ENCODE measurements around the gene SYT11.
A peak's percentile ranks its signal among the peaks of the same experiment; 100 is the strongest.
"Not testable (repeated sequence)": the region's sequence is repeated elsewhere in the genome, so short reads cannot be mapped to it uniquely, and the experiment has no call there.

The SYT11 gene, protein sequence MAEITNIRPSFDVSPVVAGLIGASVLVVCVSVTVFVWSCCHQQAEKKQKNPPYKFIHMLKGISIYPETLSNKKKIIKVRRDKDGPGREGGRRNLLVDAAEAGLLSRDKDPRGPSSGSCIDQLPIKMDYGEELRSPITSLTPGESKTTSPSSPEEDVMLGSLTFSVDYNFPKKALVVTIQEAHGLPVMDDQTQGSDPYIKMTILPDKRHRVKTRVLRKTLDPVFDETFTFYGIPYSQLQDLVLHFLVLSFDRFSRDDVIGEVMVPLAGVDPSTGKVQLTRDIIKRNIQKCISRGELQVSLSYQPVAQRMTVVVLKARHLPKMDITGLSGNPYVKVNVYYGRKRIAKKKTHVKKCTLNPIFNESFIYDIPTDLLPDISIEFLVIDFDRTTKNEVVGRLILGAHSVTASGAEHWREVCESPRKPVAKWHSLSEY

DNA sequence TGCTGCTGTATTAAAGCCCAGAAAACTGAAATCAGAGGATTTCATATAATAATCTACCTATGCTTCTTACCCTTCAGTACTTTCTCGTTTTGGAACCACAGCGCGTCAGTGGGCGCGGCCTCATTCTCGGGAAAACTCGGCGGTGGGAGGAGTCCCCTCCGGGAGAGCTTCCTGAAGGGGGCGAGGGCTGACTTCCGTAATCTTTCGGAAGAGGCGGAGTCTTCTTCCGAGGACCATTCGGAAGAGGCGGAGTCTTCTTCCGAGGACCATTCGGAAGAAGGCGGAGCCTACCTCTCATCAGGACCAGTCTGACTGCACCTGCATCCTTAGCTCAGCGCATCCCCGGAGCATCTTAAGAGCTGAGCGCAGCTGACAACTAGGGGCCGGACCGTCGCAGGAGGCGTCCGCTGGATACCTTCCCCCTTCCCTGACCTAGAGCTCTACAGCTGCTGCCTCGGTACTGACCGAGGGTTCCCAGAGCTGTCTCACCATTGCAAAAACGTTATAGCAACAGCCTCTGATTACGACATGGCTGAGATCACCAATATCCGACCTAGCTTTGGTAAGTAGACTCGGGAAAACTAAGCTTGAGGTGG lies at the start of gene SYT11:
Gene SYT11 (plus strand): TSS at position 334 of the 596 bp plus-strand sequence. CDS start 195 bp downstream, at position 529.
- DNase-seq: peak; percentile 94

DNA sequence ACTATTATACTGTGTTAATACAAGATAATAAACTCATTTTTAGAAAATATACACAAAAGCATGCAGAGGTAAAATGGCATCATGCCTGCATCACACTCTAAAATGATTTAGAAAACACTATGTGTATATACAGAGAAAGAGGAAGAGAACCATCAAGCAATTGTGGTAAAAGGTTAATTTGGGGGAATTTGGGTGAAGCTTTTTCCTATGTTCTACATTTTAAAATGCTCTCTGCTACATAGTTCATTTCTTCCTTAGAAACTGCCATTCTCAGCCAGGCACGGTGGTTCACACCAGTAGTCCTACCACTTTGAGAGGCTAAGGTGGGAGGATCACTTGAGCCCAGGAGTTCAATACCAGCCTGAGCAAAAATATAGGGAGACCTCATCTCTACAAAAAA lies 46.5 kb upstream of the SYT11 start:
- DNase-seq: no peak

DNA sequence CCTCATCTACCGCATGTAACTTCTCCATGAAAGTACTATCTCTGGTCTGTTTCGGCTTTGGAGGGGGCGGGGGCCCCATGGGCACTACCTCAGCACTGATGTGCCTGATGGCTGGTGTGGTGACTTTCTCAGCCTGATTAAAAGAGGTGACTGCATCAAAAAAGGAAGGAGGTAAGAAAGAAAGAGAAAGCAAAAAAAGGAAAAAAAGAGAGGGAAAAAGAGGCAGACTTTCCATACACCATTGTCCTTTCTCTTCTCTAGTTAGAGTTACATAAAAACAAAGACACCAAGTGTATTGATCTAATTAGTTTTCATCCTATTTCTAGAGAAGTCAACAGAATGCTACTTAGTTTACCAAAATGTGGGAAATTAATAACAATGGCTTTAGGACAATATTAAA lies 45.7 kb upstream of the SYT11 start:
- DNase-seq: no peak

DNA sequence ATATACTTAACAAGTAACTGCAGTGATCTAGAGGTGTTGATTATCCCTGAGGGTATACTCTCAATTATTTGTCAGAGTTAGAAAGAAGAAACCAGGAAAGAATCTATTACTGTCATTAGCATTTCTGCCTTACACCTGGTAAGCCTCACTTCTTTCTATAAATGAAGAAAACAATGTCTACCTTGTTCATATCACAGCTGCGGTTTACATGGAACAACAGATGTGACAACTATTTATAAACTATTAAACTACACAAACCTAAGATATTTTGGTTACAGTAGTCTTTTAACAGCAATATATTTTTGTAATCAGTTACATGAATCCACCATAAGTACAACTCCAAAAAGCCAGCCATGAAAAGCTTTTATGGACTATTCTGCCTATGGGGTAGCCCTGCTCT lies 43.0 kb upstream of the SYT11 start:
- no peak for DNase-seq

DNA sequence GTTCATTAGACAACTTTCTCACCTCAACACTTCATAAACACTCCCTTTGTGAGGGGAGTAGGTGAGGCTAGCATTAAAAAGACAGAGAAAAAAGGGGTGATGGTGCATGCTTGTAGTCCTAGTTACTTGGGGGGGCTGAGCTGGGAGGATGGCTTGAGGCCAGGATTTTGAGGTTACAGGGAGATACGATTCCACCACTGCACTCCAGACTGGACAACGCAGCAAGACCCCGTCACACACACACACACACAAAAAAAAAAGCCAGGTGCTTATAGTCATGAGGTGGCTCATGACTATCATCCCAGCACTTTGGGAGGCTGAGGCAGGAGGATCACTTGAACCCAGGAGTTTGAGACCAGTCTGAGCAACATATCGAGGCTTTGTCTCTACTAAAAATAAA lies 31.9 kb upstream of the SYT11 start:
- no peak for DNase-seq

DNA sequence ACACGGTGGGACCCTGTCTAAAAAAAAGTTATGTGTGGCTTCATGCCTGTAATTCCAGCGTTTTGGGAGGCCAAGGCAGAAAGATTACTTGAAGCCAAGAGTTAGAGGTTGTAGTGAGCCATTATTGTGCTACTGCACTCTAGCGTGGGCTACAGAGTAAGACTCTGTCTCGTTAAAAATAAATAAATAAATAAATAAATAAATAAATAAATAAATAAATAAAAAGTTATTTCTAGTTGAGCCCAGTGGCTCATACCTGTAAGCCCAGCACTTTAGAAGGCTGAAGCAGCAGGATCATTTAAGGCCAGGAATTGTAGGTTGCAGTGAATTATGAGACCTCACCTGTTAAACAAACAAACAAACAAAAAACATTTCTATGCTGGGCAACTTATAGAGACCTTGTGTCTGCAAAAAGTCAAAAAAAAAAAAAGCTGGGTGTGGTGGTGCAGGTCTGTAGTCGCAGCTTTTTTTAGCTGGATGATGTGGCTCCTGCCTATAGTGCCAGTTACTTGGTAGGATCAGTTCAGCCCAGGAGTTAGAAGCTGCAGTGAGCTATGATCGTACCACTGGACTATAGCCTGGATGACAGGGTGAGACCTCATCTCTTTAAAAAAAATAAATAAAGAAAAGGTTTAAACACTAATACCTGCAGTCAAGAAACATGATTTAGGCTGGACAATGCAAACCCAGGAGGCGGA lies 27.9 kb upstream of the SYT11 start:
- no peak for DNase-seq

DNA sequence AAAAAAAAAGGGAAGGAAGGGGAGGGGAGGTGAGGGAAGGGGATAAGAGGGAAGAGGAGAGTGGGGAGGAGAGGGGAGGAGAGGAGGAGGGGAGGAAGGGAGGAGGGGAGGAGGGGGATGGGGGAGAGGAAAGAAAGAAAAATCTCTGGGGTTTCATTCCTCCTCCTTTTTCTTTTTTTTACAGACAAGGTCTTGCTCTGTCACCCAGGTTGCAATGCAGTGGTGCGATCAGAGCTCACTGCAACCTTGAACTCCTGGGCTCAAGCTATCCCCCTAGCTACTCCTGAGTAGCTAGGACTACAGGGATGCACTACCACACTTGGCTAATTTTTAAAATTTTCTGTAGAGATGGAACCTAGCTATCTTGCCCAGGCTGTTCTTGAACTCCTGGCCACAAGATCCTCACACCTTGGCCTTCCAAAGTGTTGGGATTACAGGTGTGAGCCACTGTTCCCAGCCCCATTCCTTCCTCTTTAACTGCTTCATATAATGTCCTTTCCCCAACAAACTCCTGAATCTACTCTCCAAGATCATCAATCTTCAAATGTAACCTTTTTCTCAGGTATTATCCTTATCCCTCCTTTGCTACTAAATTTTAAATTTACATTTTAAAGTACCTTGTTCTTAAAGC lies 25.6 kb upstream of the SYT11 start:
- DNase-seq: no peak

DNA sequence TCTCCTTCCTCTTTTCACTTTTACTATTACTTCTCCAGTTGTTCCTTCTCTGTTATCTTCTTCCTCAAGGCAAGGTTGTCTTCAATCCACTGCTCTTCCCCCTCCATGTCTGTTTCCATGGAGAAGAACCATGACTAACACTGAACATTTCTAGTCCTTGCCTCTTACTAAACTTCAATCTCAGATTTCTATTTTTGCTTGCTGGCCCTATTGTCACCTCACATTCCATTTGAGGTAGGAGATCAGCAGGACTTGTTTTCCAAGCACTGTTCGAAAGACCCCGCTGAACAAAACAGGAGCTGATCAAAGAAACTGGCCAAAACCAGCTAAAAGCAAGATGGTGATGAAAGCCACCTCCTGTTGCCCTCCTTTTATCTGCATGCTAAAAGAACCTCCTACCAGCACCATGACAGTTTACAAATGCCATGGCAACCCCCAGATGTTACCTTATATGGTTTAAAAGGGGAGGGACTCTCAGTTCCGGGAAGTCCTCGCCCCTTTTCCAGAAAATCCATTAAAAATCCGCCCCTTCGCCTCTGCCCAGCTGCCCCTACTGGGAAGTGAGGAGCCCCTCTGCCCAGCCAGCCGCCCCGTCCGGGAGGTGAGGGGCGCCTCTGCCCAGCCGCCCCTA lies 25.0 kb upstream of the SYT11 start:
- no peak for DNase-seq

DNA sequence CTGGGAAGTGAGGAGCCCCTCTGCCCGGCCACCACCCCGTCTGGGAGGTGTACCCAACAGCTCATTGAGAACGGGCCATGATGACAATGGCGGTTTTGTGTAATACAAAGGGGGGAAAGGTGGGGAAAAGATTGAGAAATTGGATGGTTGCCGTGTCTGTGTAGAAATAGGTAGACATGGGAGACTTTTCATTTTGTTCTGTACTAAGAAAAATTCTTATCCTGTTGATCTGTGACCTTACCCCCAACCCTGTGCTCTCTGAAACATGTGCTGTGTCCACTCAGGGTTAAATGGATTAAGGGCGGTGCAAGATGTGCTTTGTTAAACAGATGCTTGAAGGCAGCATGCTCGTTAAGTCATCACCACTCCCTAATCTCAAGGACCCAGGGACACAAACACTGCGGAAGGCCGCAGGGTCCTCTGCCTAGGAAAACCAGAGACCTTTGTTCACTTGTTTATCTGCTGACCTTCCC lies 24.4 kb upstream of the SYT11 start:
- not testable (repeated sequence) for DNase-seq

DNA sequence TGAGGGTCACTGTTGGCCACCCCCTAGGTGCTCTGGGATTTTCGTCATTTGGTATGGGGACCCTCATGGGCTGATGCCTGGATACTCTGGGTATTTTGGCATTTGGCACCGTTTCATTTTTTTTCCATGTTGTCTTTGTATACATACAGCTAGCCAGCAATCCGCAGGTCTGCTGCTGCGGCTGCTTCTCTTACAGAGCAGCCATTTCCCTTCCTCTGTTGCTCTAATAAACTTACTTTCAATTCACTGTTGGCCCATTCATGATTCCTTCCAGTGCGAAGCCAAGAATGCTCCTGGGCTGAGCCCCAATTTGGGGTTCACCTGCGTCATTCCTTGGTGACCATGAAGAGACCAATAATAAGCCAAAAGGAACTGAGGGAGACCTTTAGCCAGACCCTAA lies 23.8 kb upstream of the SYT11 start:
- no peak for DNase-seq

DNA sequence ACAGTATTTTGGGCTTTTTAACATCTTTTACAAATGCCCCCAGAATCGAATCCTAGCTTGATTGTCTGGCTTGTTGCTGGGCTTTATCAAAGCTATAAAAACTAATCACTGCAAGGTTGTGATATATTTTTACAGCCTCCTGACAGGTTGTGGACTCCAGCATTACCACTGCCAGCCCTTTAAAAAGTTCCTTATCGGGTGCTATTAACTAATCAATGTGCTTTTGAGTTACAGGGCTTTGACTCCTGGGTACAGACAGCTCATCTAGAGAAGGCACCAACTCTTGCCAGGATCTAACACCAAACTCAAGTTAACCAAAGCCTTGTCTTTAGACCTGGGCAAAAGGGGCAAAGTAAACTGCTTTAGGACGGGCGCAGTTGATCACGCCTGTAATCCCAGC lies 19.0 kb upstream of the SYT11 start:
- DNase-seq: no peak

DNA sequence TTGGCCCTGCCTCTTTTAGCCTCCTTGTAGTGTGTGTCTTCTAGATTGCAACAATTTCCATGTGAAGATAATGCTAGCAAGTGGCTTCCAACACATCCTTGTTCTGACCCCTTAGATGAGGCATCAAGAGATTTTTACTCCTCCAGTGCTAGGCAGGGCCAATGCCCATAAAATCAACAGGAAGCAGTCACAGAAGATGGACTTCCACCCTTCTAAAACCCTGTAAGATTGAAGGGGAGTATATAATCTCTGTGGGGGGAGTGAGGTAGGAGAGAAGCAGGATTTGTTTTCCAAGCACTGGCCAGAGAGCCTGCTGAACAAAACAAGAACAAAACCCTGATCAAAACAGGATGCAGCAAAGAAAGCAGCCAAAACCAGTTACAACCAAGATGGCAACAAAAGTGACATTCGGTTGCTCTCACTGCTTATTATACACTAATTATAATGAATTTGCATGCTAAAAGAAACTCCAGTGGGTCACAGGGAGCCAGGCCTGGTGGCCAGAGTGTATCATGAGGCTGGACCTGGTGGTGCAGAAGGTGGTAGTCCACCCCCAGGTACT lies 14.4 kb upstream of the SYT11 start:
- no peak for DNase-seq

DNA sequence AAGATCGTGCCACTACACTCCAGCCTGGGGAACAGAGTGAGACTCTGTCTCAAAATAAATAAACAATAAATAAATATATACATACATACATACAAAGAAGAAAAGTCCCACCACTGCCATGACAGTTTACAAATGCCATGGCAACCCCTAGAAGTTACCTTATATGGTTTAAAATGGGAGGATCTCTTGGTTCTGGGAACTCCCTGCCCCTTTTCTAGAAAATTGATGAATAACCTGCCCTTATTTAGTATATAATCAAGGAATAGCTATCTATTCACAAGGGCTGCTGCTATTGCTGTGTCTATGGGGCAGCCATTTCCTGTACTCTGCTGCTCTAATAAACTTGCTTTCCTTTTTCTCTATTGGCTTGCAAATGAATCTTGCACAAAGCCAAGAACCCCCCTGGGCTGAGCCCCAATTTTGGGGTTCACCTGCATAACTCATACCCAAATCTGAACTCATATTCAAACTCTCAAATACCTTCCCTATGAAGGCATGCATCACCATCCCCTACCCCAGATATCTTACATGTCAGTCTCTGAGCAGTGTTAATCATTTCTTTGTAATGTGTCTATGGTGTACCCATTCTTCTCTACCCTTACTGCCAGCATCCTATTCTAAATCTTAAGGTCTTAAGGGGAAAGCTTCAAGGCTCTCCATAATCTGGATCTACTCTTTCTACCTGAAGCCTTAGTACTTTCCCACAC lies 11.4 kb upstream of the SYT11 start:
- DNase-seq: no peak

DNA sequence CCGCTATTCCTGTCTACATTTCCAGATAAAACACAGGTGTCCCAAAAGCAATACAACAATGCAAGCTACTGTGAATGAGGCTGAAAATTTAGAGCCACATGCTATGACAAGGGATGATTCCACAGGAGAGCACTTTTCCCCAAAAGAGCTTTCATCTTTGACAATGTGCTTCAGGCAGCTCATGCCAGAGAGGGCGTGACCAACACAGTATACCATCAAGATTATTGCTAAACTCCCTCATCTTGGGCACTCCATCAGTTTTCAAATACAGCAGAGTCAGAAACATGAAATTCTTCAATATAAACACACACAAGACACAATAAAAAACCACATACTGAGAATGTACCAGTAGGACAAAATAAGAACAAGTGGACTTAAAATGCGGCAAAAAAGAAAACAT lies 9.0 kb upstream of the SYT11 start:
- no peak for DNase-seq

DNA sequence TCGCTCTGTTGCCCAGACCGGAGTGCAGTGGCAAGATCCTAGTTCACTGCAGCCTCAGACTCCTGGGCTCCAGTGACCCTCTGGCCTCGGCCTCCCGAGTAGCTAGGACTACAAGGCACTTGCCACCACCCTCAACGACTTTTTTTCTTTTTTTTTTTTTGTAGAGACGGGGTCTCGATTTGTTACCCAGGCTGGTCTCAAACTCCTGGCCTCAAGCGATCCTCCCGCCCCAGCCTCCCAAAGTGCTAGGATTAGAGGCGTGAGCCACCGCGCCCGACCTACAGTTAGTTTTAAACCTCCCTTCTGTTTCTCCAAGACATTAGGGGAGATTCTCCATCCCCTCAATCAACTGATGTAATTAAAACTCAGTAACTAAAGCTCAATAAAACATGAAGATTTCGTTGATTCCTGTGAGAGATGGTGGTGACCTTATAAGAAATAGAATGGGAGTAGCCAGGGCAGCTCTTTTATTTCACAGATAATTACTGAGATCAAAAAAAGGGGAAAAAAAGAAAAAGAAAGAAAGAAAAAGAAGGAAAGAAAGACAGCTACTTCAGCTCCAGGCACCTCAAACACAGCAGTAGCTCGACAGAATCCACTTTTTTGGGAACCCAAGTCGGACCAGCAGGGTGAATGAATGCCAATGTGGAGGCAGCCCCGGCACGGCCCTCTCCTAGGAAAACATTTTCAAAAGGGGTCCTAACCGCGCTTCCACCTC lies 3.0 kb upstream of the SYT11 start:
- no peak for DNase-seq

DNA sequence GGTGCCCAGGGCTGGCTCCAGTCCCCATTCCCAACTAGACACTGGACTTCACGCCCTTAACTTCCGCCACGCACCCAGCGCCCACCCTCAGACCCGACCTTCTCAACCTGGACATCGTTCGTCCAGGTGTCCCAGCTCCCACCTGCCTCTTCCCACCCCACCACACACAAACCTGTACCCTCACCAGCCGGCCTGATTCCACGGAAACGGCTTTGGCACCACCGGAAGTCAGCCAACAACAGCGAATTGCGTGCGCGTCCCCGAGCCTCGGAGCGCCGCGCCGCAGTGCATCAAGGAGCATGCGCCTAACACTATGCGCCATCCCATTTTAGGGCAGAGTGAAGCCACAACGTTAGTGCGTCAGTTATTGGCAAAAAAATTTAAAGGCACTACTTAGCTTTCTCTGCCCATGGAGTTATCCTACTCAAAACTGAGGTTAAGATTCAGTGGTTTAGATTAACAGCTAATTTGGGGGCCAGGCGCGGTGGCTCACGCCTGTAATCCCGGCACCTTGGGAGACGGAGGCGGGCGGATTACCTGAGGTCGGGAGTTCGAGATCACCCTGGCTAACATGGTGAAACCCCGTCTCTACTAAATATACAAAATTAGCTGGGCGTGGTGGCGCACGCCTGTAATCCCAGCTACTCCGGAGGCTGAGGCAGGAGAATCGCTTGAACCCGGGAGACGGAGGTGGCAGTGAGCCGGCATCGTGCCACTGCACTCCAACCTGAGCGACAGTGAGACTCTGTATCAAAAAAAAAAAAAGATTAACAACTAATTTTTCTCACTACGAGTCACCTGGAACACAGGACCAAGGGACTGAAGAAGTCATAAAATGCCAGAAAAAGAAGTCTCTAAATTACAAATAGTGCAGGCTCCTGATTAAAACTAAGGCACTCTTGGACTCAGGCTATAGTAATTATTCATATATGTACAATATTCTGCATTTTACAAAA lies 2.1 kb upstream of the SYT11 start, which contains the start of gene GON4L:
Gene GON4L (minus strand): TSS at position 240 of the 956 bp plus-strand sequence. CDS start 3,434 bp downstream, outside the sequence.
- peak; percentile 90 for DNase-seq

DNA sequence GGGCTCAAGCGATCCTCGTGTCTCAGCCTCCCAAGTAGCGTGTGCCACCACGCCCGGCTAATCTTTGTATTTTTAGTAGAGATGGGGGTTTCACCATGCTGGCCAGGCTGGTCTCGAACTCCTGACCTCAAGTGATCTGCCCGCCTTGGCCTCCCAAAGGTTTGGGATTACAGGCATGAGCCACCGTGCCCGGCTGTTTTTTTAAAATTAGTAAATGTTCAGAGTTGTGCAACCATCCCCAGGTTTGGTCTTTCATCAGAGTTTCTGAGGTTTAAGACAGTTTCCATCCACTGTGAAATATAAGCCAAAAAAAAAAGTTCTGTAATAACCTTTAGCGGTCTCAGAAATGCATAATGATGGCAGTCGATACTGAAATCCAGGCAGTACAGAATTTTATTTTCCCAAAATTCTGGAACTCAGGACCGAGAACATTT lies 550 bp upstream of the SYT11 start:
- DNase-seq: no peak

DNA sequence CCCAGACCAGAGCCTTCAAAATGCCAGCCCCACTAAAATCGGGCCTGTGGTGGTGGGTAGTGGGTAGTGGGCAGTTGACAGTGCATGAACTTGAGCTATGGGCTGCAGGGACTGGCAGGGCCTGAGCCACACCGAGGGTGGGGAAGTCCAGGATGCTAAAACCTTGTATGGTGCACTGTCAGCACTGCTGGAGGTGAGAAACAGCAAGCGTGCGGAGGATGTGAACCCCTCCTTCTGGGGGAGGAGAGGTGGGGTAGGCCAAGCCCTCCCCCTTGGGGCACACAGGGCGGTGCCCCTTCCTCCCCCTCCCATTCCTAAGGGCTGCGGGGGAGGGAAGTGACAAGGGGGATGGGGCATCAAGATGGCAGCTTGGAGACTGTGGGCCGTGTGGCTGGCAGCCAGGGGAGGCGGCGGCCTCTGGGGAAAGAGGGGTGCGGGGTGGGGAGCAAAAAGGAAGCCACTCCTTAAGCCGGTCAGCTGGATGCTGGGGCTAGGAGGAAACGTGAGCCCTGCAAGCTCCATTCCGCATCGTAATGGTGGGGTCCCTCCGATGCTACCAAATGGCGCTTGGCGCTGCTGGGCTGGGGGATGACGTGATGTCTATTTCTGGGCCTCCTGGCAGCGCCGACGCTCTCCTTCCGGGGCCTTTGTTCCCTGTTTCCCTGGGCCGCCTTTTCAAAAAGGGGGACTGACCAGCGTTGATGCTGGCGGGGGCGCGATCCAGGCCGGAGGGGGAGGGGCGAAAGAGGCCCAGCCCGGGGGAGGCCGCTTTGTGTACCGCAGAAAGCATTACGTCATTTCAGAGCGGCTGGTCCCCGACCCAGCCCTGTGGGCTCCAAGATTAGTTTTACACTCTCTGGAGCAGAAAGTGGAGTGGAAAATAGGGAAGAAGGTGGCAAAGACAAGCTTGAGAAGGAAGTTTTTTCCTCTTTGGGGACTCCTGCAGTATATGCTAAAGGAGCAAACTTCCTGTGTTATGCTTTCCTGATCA lies 809 bp downstream of the SYT11 start:
- DNase-seq: peak; percentile 89

Measured in NCI-H446 treated with DMSO at 0.1 percent for 48 hours (cell line).